ENCODE results near the gene KBTBD2. TPM values are rescaled to one million over a fixed set of nuclear protein-coding genes. Genes with fewer than 3 reads are reported as not detected.
"Not testable (repeated sequence)": the region's sequence is repeated elsewhere in the genome, so short reads cannot be mapped to it uniquely, and the experiment has no call there.

The KBTBD2 gene
- polyA plus RNA-seq, 1 experiment = 26.1 TPM

GRCh38 chr7:32935558-32935957, 44.0 kb upstream of the KBTBD2 start:
- Histone ChIP-seq H3K4me3 (ENCODE audit: low read depth, low read length) (no peak overlapping the region), H3K27ac (ENCODE audit: low read depth, low read length) (no peak overlapping the region), H3K9me3 (ENCODE audit: control insufficient read depth, insufficient read depth, low read length) (no peaks in the 10 kb centered on the region), H3K27me3 (ENCODE audit: control insufficient read depth, insufficient read depth, low read length) (no peaks in the 10 kb centered on the region)
- DNase-seq (ENCODE audit: low read depth, low spot score) = no peak
- TF ChIP-seq CTCF (IDR thresholded peaks at IDR 0.05; ENCODE audit: low read depth, low read length) = no peak
- ChIA-PET POLR2A (no interaction called here), CTCF (no interaction called here)

GRCh38 chr7:32930378-32930777, 38.8 kb upstream of the KBTBD2 start:
- Histone ChIP-seq H3K9me3 (ENCODE audit: control insufficient read depth, insufficient read depth, low read length) (no peaks in the 10 kb centered on the region), H3K27ac (ENCODE audit: low read depth, low read length) (no peak overlapping the region), H3K4me3 (ENCODE audit: low read depth, low read length) (no peak overlapping the region), H3K27me3 (ENCODE audit: control insufficient read depth, insufficient read depth, low read length) (no peaks in the 10 kb centered on the region)
- no peak for DNase-seq (ENCODE audit: low read depth, low spot score)
- CTCF ChIA-PET = no interaction called here
- no peak for TF ChIP-seq CTCF (IDR thresholded peaks at IDR 0.05; ENCODE audit: low read depth, low read length)
- POLR2A ChIA-PET = no interaction called here

- Histone ChIP-seq H3K27ac (ENCODE audit: low read depth, low read length) (no peak overlapping the region), H3K4me3 (ENCODE audit: low read depth, low read length) (no peak overlapping the region), H3K9me3 (ENCODE audit: control insufficient read depth, insufficient read depth, low read length) (no peaks in the 10 kb centered on the region), H3K27me3 (ENCODE audit: control insufficient read depth, insufficient read depth, low read length) (no peaks in the 10 kb centered on the region)
- no peak for TF ChIP-seq CTCF (IDR thresholded peaks at IDR 0.05; ENCODE audit: low read depth, low read length)
- ChIA-PET POLR2A (no interaction called here), CTCF (interaction anchor here (0.5 to 1.1 kb wide), 2 partner anchors 11 to 83 kb away, joined by 4 to 5 read pairs; no protein-coding TSS in a partner anchor)
- no peak for DNase-seq (ENCODE audit: low read depth, low spot score)
Measured at GRCh38 chr7:32929430-32930143, 38.0 kb upstream of the KBTBD2 start.

- H3K27me3 ChIP-seq (ENCODE audit: control insufficient read depth, insufficient read depth, low read length) = no peaks in the 10 kb centered on the region
- H3K4me3 ChIP-seq (ENCODE audit: low read depth, low read length) = no peak overlapping the region
- no peak for TF ChIP-seq CTCF (IDR thresholded peaks at IDR 0.05; ENCODE audit: low read depth, low read length)
- POLR2A ChIA-PET = no interaction called here
- no peak overlapping the region for H3K27ac ChIP-seq (ENCODE audit: low read depth, low read length)
- CTCF ChIA-PET = interaction anchor here (0.7 to 1.1 kb wide), 3 partner anchors 14 to 951 kb away, joined by 3 to 5 read pairs (median 4); no protein-coding TSS in a partner anchor
- DNase-seq (ENCODE audit: low read depth, low spot score) = no peak
- no peaks in the 10 kb centered on the region for H3K9me3 ChIP-seq (ENCODE audit: control insufficient read depth, insufficient read depth, low read length)
Measured at GRCh38 chr7:32928785-32929298, 37.3 kb upstream of the KBTBD2 start.

GRCh38 chr7:32921896-32922295, 30.3 kb upstream of the KBTBD2 start:
- H3K27ac ChIP-seq (ENCODE audit: low read depth, low read length) = no peak overlapping the region
- no peak overlapping the region for H3K4me3 ChIP-seq (ENCODE audit: low read depth, low read length)
- no peaks in the 10 kb centered on the region for H3K27me3 ChIP-seq (ENCODE audit: control insufficient read depth, insufficient read depth, low read length)
- H3K9me3 ChIP-seq (ENCODE audit: control insufficient read depth, insufficient read depth, low read length) = no peaks in the 10 kb centered on the region
- CTCF ChIA-PET = no interaction called here
- TF ChIP-seq CTCF (IDR thresholded peaks at IDR 0.05; ENCODE audit: low read depth, low read length) = no peak
- DNase-seq (ENCODE audit: low read depth, low spot score) = no peak
- POLR2A ChIA-PET = no interaction called here

- H3K27ac ChIP-seq (ENCODE audit: low read depth, low read length); H3K9me3 ChIP-seq (ENCODE audit: control insufficient read depth, insufficient read depth, low read length); H3K27me3 ChIP-seq (ENCODE audit: control insufficient read depth, insufficient read depth, low read length); POLR2A ChIA-PET; CTCF ChIA-PET; H3K4me3 ChIP-seq (ENCODE audit: low read depth, low read length); DNase-seq (ENCODE audit: low read depth, low spot score): not testable (repeated sequence)
Measured at GRCh38 chr7:32916994-32917393, 25.4 kb upstream of the KBTBD2 start.
